Right lobe of liver (tissue), 4 donors: ENCODE results near the gene RIOK3.

Experiments used
- POLR2A ChIP-seq: fragments of 450-650 bp; IDR thresholded peaks from one replicate; pipeline ENCODE4 v1.6.1; 2017; ENCODE audit warnings: antibody characterized with exemption, mild to moderate bottlenecking
- TF ChIP-seq, protein P1 (sequence below), 4 donors: fragments of 200-600 bp in 3 of 4; fragments of 450-650 bp in 1 of 4; IDR thresholded peaks; one replicate each; pipeline versions ENCODE4 v1.5.1 to v1.8.0; 2016 to 2022; ENCODE audit warnings: antibody characterized with exemption in 4 of 4, mild to moderate bottlenecking in 2 of 4
- donor health status: DM: no; HTN: no; CAD: no.
- donor health status: DM: no; HTN: no; CAD: no.
- donor health status: DM: no; HTN: yes; CAD: no.

- TF ChIP-seq, protein P1, sequence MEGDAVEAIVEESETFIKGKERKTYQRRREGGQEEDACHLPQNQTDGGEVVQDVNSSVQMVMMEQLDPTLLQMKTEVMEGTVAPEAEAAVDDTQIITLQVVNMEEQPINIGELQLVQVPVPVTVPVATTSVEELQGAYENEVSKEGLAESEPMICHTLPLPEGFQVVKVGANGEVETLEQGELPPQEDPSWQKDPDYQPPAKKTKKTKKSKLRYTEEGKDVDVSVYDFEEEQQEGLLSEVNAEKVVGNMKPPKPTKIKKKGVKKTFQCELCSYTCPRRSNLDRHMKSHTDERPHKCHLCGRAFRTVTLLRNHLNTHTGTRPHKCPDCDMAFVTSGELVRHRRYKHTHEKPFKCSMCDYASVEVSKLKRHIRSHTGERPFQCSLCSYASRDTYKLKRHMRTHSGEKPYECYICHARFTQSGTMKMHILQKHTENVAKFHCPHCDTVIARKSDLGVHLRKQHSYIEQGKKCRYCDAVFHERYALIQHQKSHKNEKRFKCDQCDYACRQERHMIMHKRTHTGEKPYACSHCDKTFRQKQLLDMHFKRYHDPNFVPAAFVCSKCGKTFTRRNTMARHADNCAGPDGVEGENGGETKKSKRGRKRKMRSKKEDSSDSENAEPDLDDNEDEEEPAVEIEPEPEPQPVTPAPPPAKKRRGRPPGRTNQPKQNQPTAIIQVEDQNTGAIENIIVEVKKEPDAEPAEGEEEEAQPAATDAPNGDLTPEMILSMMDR (IDR thresholded peaks at IDR 0.05): no peak
- TF ChIP-seq POLR2A: no peak
Measured at GRCh38 chr18:23440131-23440530, 13.0 kb upstream of the RIOK3 start.
